Measurements from ENCODE around the gene MMP14. TPM values are rescaled to one million over a fixed set of nuclear protein-coding genes. Genes with fewer than 3 reads are reported as not detected.
"Not testable (repeated sequence)": the region's sequence is repeated elsewhere in the genome, so short reads cannot be mapped to it uniquely, and the experiment has no call there.

The MMP14 gene
- polyA plus RNA-seq, 1 donor, result 108 TPM

DNA sequence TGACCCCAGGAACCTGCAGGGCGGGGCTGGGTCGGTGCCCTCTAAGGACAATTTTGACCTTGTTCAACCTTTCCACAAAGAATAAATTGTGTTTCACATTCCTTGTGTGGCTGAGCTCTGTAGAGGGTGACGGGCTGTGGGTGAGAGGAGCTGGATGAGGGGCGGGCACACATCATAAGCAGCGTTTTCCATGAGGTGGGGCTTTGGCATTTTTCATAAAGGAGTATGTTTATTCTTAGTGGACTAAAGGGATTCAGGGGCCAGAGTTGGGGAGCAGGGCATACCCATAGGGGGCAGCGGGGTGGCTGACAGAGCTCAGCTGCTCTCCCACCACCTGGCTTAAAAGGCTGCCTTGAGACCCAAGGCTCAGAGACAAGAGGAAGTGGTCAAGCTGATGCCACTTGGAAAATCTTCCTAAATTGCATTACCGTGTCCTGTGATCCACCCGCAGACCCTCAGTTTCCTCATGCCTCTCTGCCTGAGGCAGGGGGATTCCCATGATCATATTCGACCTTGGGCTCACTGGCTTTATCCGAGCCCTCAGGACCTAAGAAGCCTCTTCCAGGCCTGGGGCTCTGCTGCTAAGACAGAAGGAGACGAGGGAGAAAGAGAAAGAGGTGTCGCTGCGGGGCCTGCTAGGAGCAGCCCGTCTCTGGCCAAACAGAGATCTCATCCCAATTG, 11.4 kb downstream of the MMP14 start:
- no CpG with 5 or more reads among the region's 14 CpGs for WGBS (ENCODE audit: insufficient coverage, low lambda C conversion rate)
- H3K36me3 ChIP-seq (ENCODE audit: control insufficient read depth, insufficient read depth, low read length), result peaks cover 41% of the 10 kb centered on the region
- no peak for DNase-seq
- no peak overlapping the region for H3K4me3 ChIP-seq (ENCODE audit: low read length)
- H3K4me1 ChIP-seq (ENCODE audit: control insufficient read depth, insufficient read depth, low read length), result peaks cover 36% of the 10 kb centered on the region
- no peaks in the 10 kb centered on the region for H3K9me3 ChIP-seq (ENCODE audit: control insufficient read depth, low read depth, low read length)
- H3K27me3 ChIP-seq (ENCODE audit: control insufficient read depth, insufficient read depth, low read length), result no peaks in the 10 kb centered on the region
- peak overlapping the region; percentile 50 for H3K27ac ChIP-seq (ENCODE audit: low read length)

GRCh38 chr14:22848351-22849164, 12.2 kb downstream of the MMP14 start:
- H3K4me3 ChIP-seq (ENCODE audit: low read length), result no peak overlapping the region
- no peaks in the 10 kb centered on the region for H3K9me3 ChIP-seq (ENCODE audit: control insufficient read depth, low read depth, low read length)
- H3K4me1 ChIP-seq (ENCODE audit: control insufficient read depth, insufficient read depth, low read length), result peaks cover 42% of the 10 kb centered on the region
- DNase-seq, result peak in 1 of 2 donors; percentile 57
- H3K27ac ChIP-seq (ENCODE audit: low read length), result peak overlapping the region; percentile 50
- H3K36me3 ChIP-seq (ENCODE audit: control insufficient read depth, insufficient read depth, low read length), result peaks cover 34% of the 10 kb centered on the region
- no peaks in the 10 kb centered on the region for H3K27me3 ChIP-seq (ENCODE audit: control insufficient read depth, insufficient read depth, low read length)
- WGBS (ENCODE audit: insufficient coverage, low lambda C conversion rate), result no CpG with 5 or more reads among the region's 12 CpGs

DNA sequence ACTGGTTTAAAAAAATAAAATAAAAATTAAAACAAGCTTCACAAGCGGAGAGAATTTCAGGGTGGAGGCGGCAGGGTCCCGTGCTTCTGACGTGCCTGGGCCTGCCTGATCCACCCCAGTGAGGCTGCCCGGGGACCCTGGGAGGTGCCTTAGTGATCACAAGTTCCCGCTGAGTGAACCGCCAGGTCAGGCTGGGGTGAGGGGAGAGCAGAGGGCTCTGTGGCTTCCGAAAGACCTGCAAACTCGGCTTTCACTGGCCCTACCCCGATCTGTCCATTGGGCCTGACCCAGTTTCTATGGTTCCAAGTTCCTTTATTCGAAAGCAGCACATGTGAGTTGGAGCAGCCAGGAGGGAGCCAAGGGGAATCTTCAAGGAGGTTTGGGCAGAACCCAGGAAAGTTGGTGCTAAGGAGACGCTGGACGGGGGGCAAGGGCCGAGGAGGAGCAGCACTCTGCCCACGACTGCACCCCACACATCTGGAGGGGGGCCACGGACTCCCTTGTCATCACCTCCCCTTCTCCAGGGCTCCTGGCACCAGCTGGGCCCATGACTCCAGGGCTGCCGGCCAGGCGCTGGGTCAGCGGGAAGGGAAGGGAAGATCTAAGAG, 12.9 kb downstream of the MMP14 start:
- H3K9me3 ChIP-seq (ENCODE audit: control insufficient read depth, low read depth, low read length), result no peaks in the 10 kb centered on the region
- H3K4me1 ChIP-seq (ENCODE audit: control insufficient read depth, insufficient read depth, low read length), result peaks cover 44% of the 10 kb centered on the region
- no CpG with 5 or more reads among the region's 19 CpGs for WGBS (ENCODE audit: insufficient coverage, low lambda C conversion rate)
- no peak overlapping the region for H3K4me3 ChIP-seq (ENCODE audit: low read length)
- peak overlapping the region; percentile 50 for H3K27ac ChIP-seq (ENCODE audit: low read length)
- no peaks in the 10 kb centered on the region for H3K27me3 ChIP-seq (ENCODE audit: control insufficient read depth, insufficient read depth, low read length)
- no peak for DNase-seq
- H3K36me3 ChIP-seq (ENCODE audit: control insufficient read depth, insufficient read depth, low read length), result peaks cover 26% of the 10 kb centered on the region

DNA sequence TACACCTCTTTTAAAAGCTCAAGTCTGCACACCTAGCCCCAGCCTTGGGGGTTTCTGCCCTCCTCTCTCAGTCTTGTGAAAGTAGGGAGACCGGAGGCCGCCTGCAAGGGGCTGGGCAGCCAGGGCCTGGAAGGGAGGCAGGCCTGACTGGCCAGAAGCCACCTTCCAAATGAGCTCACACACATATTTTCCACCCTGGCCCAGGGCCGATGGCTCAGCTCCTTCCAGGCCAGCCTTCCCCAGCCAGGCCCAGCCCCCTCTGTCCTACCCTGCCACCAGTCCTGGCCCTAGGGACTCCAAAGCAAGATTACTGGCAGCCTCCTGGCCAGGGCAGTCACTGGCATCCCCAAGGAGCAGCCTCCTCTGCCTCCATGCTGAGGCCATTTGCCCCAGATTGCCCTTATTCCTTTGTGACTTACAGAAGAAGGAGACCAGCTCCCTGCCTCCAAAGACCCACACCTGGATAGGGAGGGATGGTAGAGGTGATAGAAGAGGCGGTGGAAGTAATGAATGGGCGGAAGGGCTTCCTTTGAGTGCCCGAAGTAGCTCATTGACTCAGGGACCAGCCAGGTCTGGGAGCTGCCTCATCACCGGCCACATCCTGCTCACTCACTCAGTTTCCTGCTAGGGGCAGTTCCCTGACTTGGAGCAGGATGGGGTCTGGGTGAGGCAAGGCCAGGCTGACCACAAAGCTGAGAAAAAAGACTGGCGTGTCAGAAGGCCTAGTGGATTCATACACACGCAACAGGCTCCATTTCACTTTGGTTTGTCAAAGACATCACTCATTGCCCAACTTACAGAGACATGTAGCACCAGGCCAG, 14.8 kb downstream of the MMP14 start:
- DNase-seq, result no peak
- H3K27ac ChIP-seq (ENCODE audit: low read length), result peak overlapping the region; percentile 92
- no peaks in the 10 kb centered on the region for H3K9me3 ChIP-seq (ENCODE audit: control insufficient read depth, low read depth, low read length)
- no peak overlapping the region for H3K4me3 ChIP-seq (ENCODE audit: low read length)
- H3K4me1 ChIP-seq (ENCODE audit: control insufficient read depth, insufficient read depth, low read length), result peaks cover 52% of the 10 kb centered on the region
- no CpG with 5 or more reads among the region's 9 CpGs for WGBS (ENCODE audit: insufficient coverage, low lambda C conversion rate)
- H3K27me3 ChIP-seq (ENCODE audit: control insufficient read depth, insufficient read depth, low read length), result no peaks in the 10 kb centered on the region
- H3K36me3 ChIP-seq (ENCODE audit: control insufficient read depth, insufficient read depth, low read length), result peaks cover 8% of the 10 kb centered on the region

GRCh38 chr14:22852178-22852577, 15.8 kb downstream of the MMP14 start:
- peak overlapping the region; percentile 92 for H3K27ac ChIP-seq (ENCODE audit: low read length)
- not testable (repeated sequence) for DNase-seq; H3K4me3 ChIP-seq (ENCODE audit: low read length); H3K27me3 ChIP-seq (ENCODE audit: control insufficient read depth, insufficient read depth, low read length); H3K36me3 ChIP-seq (ENCODE audit: control insufficient read depth, insufficient read depth, low read length); H3K9me3 ChIP-seq (ENCODE audit: control insufficient read depth, low read depth, low read length)
- peaks cover 52% of the 10 kb centered on the region for H3K4me1 ChIP-seq (ENCODE audit: control insufficient read depth, insufficient read depth, low read length)
- WGBS (ENCODE audit: insufficient coverage, low lambda C conversion rate), result no CpG with 5 or more reads among the region's 12 CpGs

GRCh38 chr14:22852599-22852939, 16.2 kb downstream of the MMP14 start:
- peak overlapping the region; percentile 92 for H3K27ac ChIP-seq (ENCODE audit: low read length)
- H3K27me3 ChIP-seq (ENCODE audit: control insufficient read depth, insufficient read depth, low read length), result no peaks in the 10 kb centered on the region
- peaks cover 52% of the 10 kb centered on the region for H3K4me1 ChIP-seq (ENCODE audit: control insufficient read depth, insufficient read depth, low read length)
- no CpG with 5 or more reads among the region's 2 CpGs for WGBS (ENCODE audit: insufficient coverage, low lambda C conversion rate)
- H3K4me3 ChIP-seq (ENCODE audit: low read length), result no peak overlapping the region
- peaks cover 2% of the 10 kb centered on the region for H3K9me3 ChIP-seq (ENCODE audit: control insufficient read depth, low read depth, low read length)
- DNase-seq, result no peak
- no peaks in the 10 kb centered on the region for H3K36me3 ChIP-seq (ENCODE audit: control insufficient read depth, insufficient read depth, low read length)

DNA sequence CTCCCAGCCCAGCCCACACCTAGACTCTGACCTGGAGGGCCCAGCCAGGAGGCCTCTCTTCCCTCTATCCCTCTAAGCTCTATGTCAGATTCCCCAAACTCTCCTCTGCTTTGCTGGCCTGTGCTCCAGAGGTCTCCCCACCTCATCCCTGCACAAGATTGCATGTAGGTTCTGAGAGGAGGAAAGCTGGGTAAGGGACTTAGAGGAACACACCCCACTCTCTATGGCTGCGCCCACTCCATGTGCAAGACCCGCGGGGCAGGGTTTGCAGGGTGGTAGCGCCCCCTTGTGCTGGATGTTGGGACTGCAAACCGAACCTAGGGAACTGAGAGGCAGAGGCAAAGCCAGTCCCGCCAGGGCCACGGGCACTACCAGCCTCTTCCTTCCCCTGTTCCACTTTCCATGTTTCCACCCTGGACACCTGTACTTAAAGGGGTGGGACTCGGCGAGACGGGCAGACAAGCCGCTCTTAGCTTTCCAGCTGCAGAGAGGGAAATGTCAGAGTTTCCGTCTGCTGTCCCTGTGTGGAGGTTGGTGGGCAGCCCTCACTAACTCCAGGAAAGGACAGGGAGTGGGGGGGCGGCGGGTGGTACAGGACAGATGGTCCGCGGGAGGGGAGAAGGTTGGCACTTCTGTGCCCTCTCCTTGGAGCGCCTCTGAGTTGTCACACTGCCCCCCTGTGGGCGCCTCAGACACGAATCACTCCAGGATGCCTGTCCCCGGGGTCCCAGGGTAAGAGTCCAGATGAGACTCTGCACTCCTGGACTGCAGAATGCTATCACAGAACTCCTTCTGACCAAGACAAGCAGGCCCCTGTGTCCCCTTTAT, 16.8 kb downstream of the MMP14 start:
- peaks cover 2% of the 10 kb centered on the region for H3K9me3 ChIP-seq (ENCODE audit: control insufficient read depth, low read depth, low read length)
- H3K4me3 ChIP-seq (ENCODE audit: low read length), result peak overlapping the region; percentile 48
- WGBS (ENCODE audit: insufficient coverage, low lambda C conversion rate), result no CpG with 5 or more reads among the region's 20 CpGs
- H3K27ac ChIP-seq (ENCODE audit: low read length), result peak overlapping the region; percentile 92
- H3K36me3 ChIP-seq (ENCODE audit: control insufficient read depth, insufficient read depth, low read length), result no peaks in the 10 kb centered on the region
- H3K27me3 ChIP-seq (ENCODE audit: control insufficient read depth, insufficient read depth, low read length), result no peaks in the 10 kb centered on the region
- DNase-seq, result peak; percentile 91 to 97
- peaks cover 47% of the 10 kb centered on the region for H3K4me1 ChIP-seq (ENCODE audit: control insufficient read depth, insufficient read depth, low read length)

DNA sequence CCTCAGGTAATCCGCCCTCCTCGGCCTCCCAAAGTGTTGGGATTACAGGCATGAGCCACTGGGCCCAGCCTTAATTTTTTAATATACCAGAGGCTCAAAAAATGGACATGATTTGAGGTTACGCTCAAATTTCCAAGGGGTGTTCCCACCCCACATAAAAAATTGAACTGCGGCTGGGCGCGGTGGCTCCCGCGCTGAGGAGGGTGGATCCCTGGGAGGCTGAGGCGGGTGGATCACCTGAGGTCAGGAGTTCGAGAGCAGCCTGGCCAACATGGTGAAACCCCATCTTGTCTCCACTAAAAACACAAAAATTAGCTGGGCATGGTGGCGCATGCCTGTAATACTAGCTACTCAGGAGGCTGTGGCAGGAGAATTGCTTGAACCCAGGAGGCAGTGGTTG, 17.9 kb downstream of the MMP14 start:
- H3K27me3 ChIP-seq (ENCODE audit: control insufficient read depth, insufficient read depth, low read length); DNase-seq; H3K36me3 ChIP-seq (ENCODE audit: control insufficient read depth, insufficient read depth, low read length); H3K9me3 ChIP-seq (ENCODE audit: control insufficient read depth, low read depth, low read length); H3K4me3 ChIP-seq (ENCODE audit: low read length): not testable (repeated sequence)
- no CpG with 5 or more reads among the region's 11 CpGs for WGBS (ENCODE audit: insufficient coverage, low lambda C conversion rate)
- Histone ChIP-seq H3K27ac (ENCODE audit: low read length) (peak overlapping the region; percentile 86), H3K4me1 (ENCODE audit: control insufficient read depth, insufficient read depth, low read length) (peaks cover 44% of the 10 kb centered on the region)

GRCh38 chr14:22854963-22855724, 18.8 kb downstream of the MMP14 start:
- peak; percentile 75 to 84 for DNase-seq
- Histone ChIP-seq H3K9me3 (ENCODE audit: control insufficient read depth, low read depth, low read length) (peaks cover 2% of the 10 kb centered on the region), H3K27ac (ENCODE audit: low read length) (peak overlapping the region; percentile 86), H3K36me3 (ENCODE audit: control insufficient read depth, insufficient read depth, low read length) (no peaks in the 10 kb centered on the region), H3K4me3 (ENCODE audit: low read length) (no peak overlapping the region), H3K4me1 (ENCODE audit: control insufficient read depth, insufficient read depth, low read length) (peaks cover 39% of the 10 kb centered on the region), H3K27me3 (ENCODE audit: control insufficient read depth, insufficient read depth, low read length) (no peaks in the 10 kb centered on the region)
- no CpG with 5 or more reads among the region's 8 CpGs for WGBS (ENCODE audit: insufficient coverage, low lambda C conversion rate)
